GM23338 (cell line): ENCODE measurements around the gene CHST11.

Experiments used
- CREB1 ChIP-seq: fragments of 250-450 bp; sonication (Bioruptor Pico); IDR thresholded peaks from 2 replicates; pipeline ENCODE4 v1.5.0; 2020; ENCODE audit warnings: low read depth, mild to moderate bottlenecking, moderate library complexity
- ETS1 ChIP-seq: IDR thresholded peaks from 2 replicates; pipeline ENCODE4 v1.6.1; 2016; ENCODE audit warnings: antibody characterized with exemption
- EZH2 ChIP-seq: fragments of 200-600 bp; sonication (generic); IDR thresholded peaks from one replicate; pipeline ENCODE4 v1.8.0; 2017; ENCODE audit warnings: antibody characterized with exemption, mild to moderate bottlenecking, low read depth; ENCODE audit not compliant: unreplicated experiment
- EZH2phosphoT487 ChIP-seq: fragments of 200-600 bp; sonication (generic); IDR thresholded peaks from one replicate; pipeline ENCODE4 v1.8.1; 2018; ENCODE audit warnings: antibody characterized with exemption; ENCODE audit not compliant: unreplicated experiment
- JUNB ChIP-seq: IDR thresholded peaks from one replicate; pipeline ENCODE4 v1.6.1; 2016; ENCODE audit warnings: antibody characterized with exemption; ENCODE audit not compliant: unreplicated experiment
- NANOG ChIP-seq: IDR thresholded peaks from 2 replicates; pipeline ENCODE4 v1.6.1; 2016; ENCODE audit warnings: antibody characterized with exemption, borderline replicate concordance
- POLR2AphosphoS5 ChIP-seq: IDR thresholded peaks from 2 replicates; pipeline ENCODE4 v1.6.1; 2016; ENCODE audit warnings: antibody characterized with exemption, low read depth
- REST ChIP-seq: IDR thresholded peaks from one replicate; pipeline ENCODE4 v1.6.1; 2018; ENCODE audit warnings: antibody characterized with exemption; ENCODE audit not compliant: unreplicated experiment
- STAT1 ChIP-seq: IDR thresholded peaks from one replicate; pipeline ENCODE4 v1.6.1; 2016; ENCODE audit warnings: antibody characterized with exemption; ENCODE audit not compliant: unreplicated experiment
- ZNF114 ChIP-seq: fragments of 250-450 bp; sonication (Bioruptor Pico); IDR thresholded peaks from 2 replicates; pipeline ENCODE4 v1.5.0; 2020; ENCODE audit warnings: mild to moderate bottlenecking, moderate library complexity
- ZNF331 ChIP-seq: fragments of 250-450 bp; sonication (Bioruptor Pico); IDR thresholded peaks from 2 replicates; pipeline ENCODE4 v1.5.0; 2020; ENCODE audit warnings: low read depth, mild to moderate bottlenecking, moderate library complexity
- TF ChIP-seq, protein P1 (sequence below), 2 experiments: fragments of 200-600 bp in 1 of 2; sonication (generic) in 1 of 2; conservative IDR thresholded peaks; 2 replicates each; pipeline versions ENCODE4 v1.5.1 to v1.6.1; 2016 to 2017; ENCODE audit warnings: antibody characterized with exemption in 2 of 2, low read depth in 2 of 2, mild to moderate bottlenecking in 2 of 2, moderate library complexity in 1 of 2

DNA sequence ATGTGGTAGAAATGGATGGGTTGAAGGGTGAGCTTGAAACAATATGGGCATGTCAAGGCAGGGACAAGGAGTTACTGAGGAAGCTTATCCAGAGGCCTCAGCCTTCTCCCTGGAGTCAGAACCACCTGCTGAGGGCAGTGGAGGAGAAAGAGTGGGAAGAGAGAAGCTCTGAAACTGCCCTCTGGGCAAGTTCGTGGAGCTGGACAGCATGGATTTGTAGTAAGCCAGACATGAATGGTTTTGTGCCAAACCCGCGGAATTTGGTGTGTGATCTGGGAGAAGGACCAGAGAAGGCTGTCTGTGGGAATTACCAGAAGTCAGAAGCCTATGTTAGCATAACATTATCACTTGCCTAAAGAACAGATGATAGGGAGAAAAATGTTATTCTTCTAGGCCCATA, 336.5 kb downstream of the CHST11 start:
- TF ChIP-seq ZNF331 (CRISPR knock-in tag) (no peak), NANOG (no peak), CREB1 (no peak), REST (no peak), JUNB (no peak), EZH2 (no peak), STAT1 (no peak), EZH2phosphoT487 (no peak), POLR2AphosphoS5 (no peak), ETS1 (no peak), ZNF114 (CRISPR knock-in tag) (no peak)
- TF ChIP-seq, protein P1, sequence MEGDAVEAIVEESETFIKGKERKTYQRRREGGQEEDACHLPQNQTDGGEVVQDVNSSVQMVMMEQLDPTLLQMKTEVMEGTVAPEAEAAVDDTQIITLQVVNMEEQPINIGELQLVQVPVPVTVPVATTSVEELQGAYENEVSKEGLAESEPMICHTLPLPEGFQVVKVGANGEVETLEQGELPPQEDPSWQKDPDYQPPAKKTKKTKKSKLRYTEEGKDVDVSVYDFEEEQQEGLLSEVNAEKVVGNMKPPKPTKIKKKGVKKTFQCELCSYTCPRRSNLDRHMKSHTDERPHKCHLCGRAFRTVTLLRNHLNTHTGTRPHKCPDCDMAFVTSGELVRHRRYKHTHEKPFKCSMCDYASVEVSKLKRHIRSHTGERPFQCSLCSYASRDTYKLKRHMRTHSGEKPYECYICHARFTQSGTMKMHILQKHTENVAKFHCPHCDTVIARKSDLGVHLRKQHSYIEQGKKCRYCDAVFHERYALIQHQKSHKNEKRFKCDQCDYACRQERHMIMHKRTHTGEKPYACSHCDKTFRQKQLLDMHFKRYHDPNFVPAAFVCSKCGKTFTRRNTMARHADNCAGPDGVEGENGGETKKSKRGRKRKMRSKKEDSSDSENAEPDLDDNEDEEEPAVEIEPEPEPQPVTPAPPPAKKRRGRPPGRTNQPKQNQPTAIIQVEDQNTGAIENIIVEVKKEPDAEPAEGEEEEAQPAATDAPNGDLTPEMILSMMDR (conservative IDR thresholded peaks at IDR 0.05; ENCODE audit: low read depth in 2 of 2) = no peak
